ENCODE results near the gene ME1.

Gene ME1

GRCh38 chr6:83185096-83185495 lies 245.8 kb downstream of the ME1 start:
- no peak for DNase-seq

GRCh38 chr6:83183082-83183828 lies 247.6 kb downstream of the ME1 start:
- peak; percentile 60 for DNase-seq

GRCh38 chr6:83182114-83182513 lies 248.7 kb downstream of the ME1 start:
- DNase-seq: no peak

- no peak for DNase-seq
Measured at GRCh38 chr6:83180426-83180950, 250.4 kb downstream of the ME1 start.

GRCh38 chr6:83176246-83176645 lies 254.6 kb downstream of the ME1 start:
- no peak for DNase-seq

- DNase-seq: no peak
Measured at GRCh38 chr6:83169511-83169910, 261.3 kb downstream of the ME1 start.

GRCh38 chr6:83169106-83169505 lies 261.7 kb downstream of the ME1 start:
- no peak for DNase-seq

- no peak for DNase-seq
Measured at GRCh38 chr6:83168556-83168955, 262.3 kb downstream of the ME1 start.

GRCh38 chr6:83167726-83168278 lies 263.0 kb downstream of the ME1 start:
- no peak for DNase-seq
